GM12878 (cell line): Measurements from ENCODE around the gene CAMK2B.

Source experiments
- DPF2 ChIP-seq: fragments of 450-650 bp; IDR thresholded peaks from 2 replicates; pipeline ENCODE4 v1.6.1; 2017; ENCODE audit warnings: mild to moderate bottlenecking
- EZH2 ChIP-seq: IDR thresholded peaks from 2 replicates; pipeline ENCODE4 v1.6.1; 2012; ENCODE audit warnings: low read depth, mild to moderate bottlenecking, control low read depth, inconsistent platforms, low read length, borderline replicate concordance; ENCODE audit not compliant: control insufficient read depth
- MXI1 ChIP-seq: fragments of 150-350 bp; IDR thresholded peaks from 2 replicates; pipeline ENCODE4 v1.6.1; 2011; ENCODE audit warnings: low read depth, mild to moderate bottlenecking, inconsistent platforms, low read length, improper control_type of control experiment
- POLR2AphosphoS2 ChIP-seq: IDR thresholded peaks from 2 replicates; pipeline ENCODE4 v1.6.1; 2011; ENCODE audit warnings: low read depth, mild to moderate bottlenecking, low read length, improper control_type of control experiment, moderate library complexity
- REST ChIP-seq: IDR thresholded peaks from 2 replicates; pipeline ENCODE4 v1.6.1; 2012; ENCODE audit warnings: mild to moderate bottlenecking, low read depth, low read length

- no peak for TF ChIP-seq EZH2
- no peak for TF ChIP-seq POLR2AphosphoS2
- TF ChIP-seq DPF2: no peak
- no peak for TF ChIP-seq MXI1
- TF ChIP-seq REST: no peak
These were observed 112.1 kb downstream of the CAMK2B start for GRCh38 chr7:44213206-44213876.
